MM.1S (cell line): ENCODE results near the gene CH25H.

Experiments
- DNase-seq: peaks from one replicate; pipeline ENCODE4 v3.0.0-alpha.2; 2015
- H2AFZ ChIP-seq: fragments of 300-600 bp; sonication (generic); 2 replicates; pipeline ENCODE4 v1.6.0; 2016; ENCODE audit warnings: antibody characterized with exemption, low read length
- H3F3A ChIP-seq: fragments of 300-600 bp; sonication (generic); 2 replicates; pipeline ENCODE4 v1.6.1; 2016; ENCODE audit warnings: mild to moderate bottlenecking, antibody characterized with exemption, low read length, moderate library complexity, mixed read lengths; ENCODE audit not compliant: insufficient read depth
- H3K27ac ChIP-seq: fragments of 300-600 bp; sonication (generic); 2 replicates; pipeline ENCODE4 v1.5.1; 2016; ENCODE audit warnings: mild to moderate bottlenecking, low read length
- H3K27me3 ChIP-seq: fragments of 300-600 bp; sonication (generic); replicated peaks from 2 replicates; pipeline ENCODE4 v1.6.0; 2016; ENCODE audit warnings: low read length; ENCODE audit not compliant: insufficient read depth
- H3K36me3 ChIP-seq: fragments of 300-600 bp; sonication (generic); replicated peaks from 2 replicates; pipeline ENCODE4 v1.6.1; 2016; ENCODE audit warnings: mild to moderate bottlenecking, low read length, mixed read lengths; ENCODE audit not compliant: insufficient read depth
- H3K4me1 ChIP-seq: fragments of 300-600 bp; sonication (generic); 2 replicates; pipeline ENCODE4 v1.6.1; 2016; ENCODE audit warnings: low read length, mixed read lengths
- H3K4me2 ChIP-seq: fragments of 300-600 bp; sonication (generic); 2 replicates; pipeline ENCODE4 v1.6.0; 2016; ENCODE audit warnings: low read depth, low read length
- H3K4me3 ChIP-seq: fragments of 300-600 bp; sonication (generic); 2 replicates; pipeline ENCODE4 v1.5.1; 2016; ENCODE audit warnings: low read length, mixed read lengths
- H3K79me2 ChIP-seq: fragments of 300-600 bp; sonication (generic); 2 replicates; pipeline ENCODE4 v1.6.1; 2016; ENCODE audit warnings: mixed run types, low read length, mixed read lengths
- H3K9ac ChIP-seq: fragments of 300-600 bp; sonication (generic); 2 replicates; pipeline ENCODE4 v1.6.1; 2016; ENCODE audit warnings: low read length, mixed read lengths
- H3K9me2 ChIP-seq: fragments of 300-600 bp; sonication (generic); replicated peaks from 2 replicates; pipeline ENCODE4 v1.6.1; 2016; ENCODE audit warnings: mild to moderate bottlenecking, low read length, mixed read lengths; ENCODE audit not compliant: insufficient read depth
- H3K9me3 ChIP-seq: fragments of 300-600 bp; sonication (generic); replicated peaks from 2 replicates; pipeline ENCODE4 v1.6.1; 2016; ENCODE audit warnings: mild to moderate bottlenecking, low read length, mixed read lengths; ENCODE audit not compliant: insufficient read depth
- H4K20me1 ChIP-seq: fragments of 300-600 bp; sonication (generic); 2 replicates; pipeline ENCODE4 v1.6.1; 2016; ENCODE audit warnings: mild to moderate bottlenecking, low read length, moderate library complexity, mixed read lengths; ENCODE audit not compliant: insufficient read depth
- EZH2 ChIP-seq: fragments of 300-600 bp; sonication (generic); optimal IDR thresholded peaks from 2 replicates; pipeline ENCODE3; 2017; ENCODE audit warnings: low read depth, mild to moderate bottlenecking, antibody characterized with exemption, low read length, mixed read lengths
- EZH2phosphoT487 ChIP-seq: fragments of 300-600 bp; sonication (generic); IDR thresholded peaks from 2 replicates; pipeline ENCODE4 v1.6.1; 2018; ENCODE audit warnings: antibody characterized with exemption, low read length
- TF ChIP-seq, protein P1 (sequence below): fragments of 300-600 bp; sonication (generic); IDR thresholded peaks from 2 replicates; pipeline ENCODE4 v1.5.1; 2016; ENCODE audit warnings: antibody characterized with exemption, low read length, mixed read lengths

The CH25H gene

GRCh38 chr10:89162596-89162995, 44.5 kb downstream of the CH25H start:
- no peaks in the 10 kb centered on the region for H3K9me2 ChIP-seq

DNA sequence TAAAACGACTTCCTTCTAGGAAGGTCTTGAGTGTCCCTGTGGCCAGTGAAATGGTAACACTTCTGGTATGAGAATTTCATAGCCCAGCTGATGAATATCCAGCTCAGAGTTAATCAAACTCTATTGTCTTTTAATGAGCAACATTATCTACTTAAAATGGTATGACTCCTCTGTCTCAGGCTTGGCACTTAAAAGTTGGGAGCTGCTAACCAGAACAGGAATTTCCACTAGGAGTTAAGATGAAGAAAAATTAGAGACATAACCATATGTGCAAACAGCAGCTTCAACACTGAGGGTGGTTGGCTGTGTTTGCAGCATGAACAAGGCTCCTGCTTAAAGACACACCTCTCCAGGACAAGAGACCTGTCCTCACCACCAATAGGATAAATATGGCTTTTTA, 46.8 kb downstream of the CH25H start:
- Histone ChIP-seq H3K9me3 (no peaks in the 10 kb centered on the region), H3K36me3 (no peaks in the 10 kb centered on the region), H3K27ac (no peak overlapping the region), H3K9ac (no peak overlapping the region), H4K20me1 (no peaks in the 10 kb centered on the region), H3K4me1 (peaks cover 22% of the 10 kb centered on the region), H3K4me2 (no peak overlapping the region), H3K4me3 (no peak overlapping the region), H3K27me3 (peaks cover 22% of the 10 kb centered on the region), H3K79me2 (no peaks in the 10 kb centered on the region), H3F3A (peaks cover 22% of the 10 kb centered on the region), H2AFZ (no peak overlapping the region), H3K9me2 (no peaks in the 10 kb centered on the region)
- TF ChIP-seq, protein P1, sequence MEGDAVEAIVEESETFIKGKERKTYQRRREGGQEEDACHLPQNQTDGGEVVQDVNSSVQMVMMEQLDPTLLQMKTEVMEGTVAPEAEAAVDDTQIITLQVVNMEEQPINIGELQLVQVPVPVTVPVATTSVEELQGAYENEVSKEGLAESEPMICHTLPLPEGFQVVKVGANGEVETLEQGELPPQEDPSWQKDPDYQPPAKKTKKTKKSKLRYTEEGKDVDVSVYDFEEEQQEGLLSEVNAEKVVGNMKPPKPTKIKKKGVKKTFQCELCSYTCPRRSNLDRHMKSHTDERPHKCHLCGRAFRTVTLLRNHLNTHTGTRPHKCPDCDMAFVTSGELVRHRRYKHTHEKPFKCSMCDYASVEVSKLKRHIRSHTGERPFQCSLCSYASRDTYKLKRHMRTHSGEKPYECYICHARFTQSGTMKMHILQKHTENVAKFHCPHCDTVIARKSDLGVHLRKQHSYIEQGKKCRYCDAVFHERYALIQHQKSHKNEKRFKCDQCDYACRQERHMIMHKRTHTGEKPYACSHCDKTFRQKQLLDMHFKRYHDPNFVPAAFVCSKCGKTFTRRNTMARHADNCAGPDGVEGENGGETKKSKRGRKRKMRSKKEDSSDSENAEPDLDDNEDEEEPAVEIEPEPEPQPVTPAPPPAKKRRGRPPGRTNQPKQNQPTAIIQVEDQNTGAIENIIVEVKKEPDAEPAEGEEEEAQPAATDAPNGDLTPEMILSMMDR: no peak
- TF ChIP-seq EZH2 (no peak), EZH2phosphoT487 (no peak)
- no peak for DNase-seq

More at GRCh38 chr10:89162596-89162995, 44.5 kb downstream of the CH25H start:
- no peak for DNase-seq
- no peaks in the 10 kb centered on the region for H3K79me2 ChIP-seq
- H3K4me1 ChIP-seq: peaks cover 22% of the 10 kb centered on the region
- no peak overlapping the region for H3K9ac ChIP-seq
- no peak overlapping the region for H3K27ac ChIP-seq
- no peak overlapping the region for H3K4me2 ChIP-seq
- H2AFZ ChIP-seq: no peak overlapping the region
- no peaks in the 10 kb centered on the region for H3K9me3 ChIP-seq
- TF ChIP-seq, protein P1: no peak
- TF ChIP-seq EZH2 (no peak), EZH2phosphoT487 (no peak)
- H3K36me3 ChIP-seq: no peaks in the 10 kb centered on the region
- peaks cover 30% of the 10 kb centered on the region for H3K27me3 ChIP-seq
- H3K4me3 ChIP-seq: no peak overlapping the region
- H3F3A ChIP-seq: peaks cover 22% of the 10 kb centered on the region
- H4K20me1 ChIP-seq: no peaks in the 10 kb centered on the region

DNA sequence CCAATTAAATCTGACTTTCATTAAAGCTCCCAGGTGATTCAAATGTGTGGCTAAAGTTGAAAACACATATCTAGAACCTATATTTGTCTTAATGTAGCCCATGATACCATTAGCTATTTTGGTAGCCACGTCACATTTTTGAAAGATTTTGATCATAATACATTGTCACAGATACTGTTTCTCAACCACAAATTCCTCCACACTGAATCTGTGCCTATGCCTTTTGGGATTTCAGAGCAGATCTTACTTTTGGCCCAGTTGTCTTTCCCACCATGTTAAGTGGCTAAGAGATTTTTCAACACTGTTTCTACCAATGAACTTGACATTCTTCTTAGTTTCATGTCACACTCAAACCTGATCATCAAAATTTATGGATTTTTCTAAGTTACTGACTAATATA, 47.4 kb downstream of the CH25H start:
- Histone ChIP-seq H4K20me1 (no peaks in the 10 kb centered on the region), H3K9me3 (no peaks in the 10 kb centered on the region), H3K4me1 (peaks cover 22% of the 10 kb centered on the region), H3F3A (peaks cover 22% of the 10 kb centered on the region), H3K36me3 (no peaks in the 10 kb centered on the region), H3K27ac (no peak overlapping the region), H3K79me2 (no peaks in the 10 kb centered on the region), H3K9me2 (no peaks in the 10 kb centered on the region), H3K4me3 (no peak overlapping the region), H3K4me2 (no peak overlapping the region), H2AFZ (no peak overlapping the region), H3K27me3 (peaks cover 16% of the 10 kb centered on the region), H3K9ac (no peak overlapping the region)
- no peak for DNase-seq
- TF ChIP-seq EZH2phosphoT487: no peak
- TF ChIP-seq, protein P1: no peak
- no peak for TF ChIP-seq EZH2
